ENCODE measurements around the gene CLEC18B. TPM values are rescaled to one million over a fixed set of nuclear protein-coding genes. Genes with fewer than 3 reads are reported as not detected.

CLEC18B gene
- total and polyA plus RNA-seq, 2 of the 4 experiments (the other 2 are of a cell fraction), result 0.17 TPM; not detected in 1

GRCh38 chr16:74460542-74460941, 39.3 kb upstream of the CLEC18B start:
- Histone ChIP-seq H2BK15ac (ENCODE audit: low read depth, low read length) (no peak overlapping the region), H4K20me1 (ENCODE audit: insufficient read depth, low read length) (no peaks in the 10 kb centered on the region), H2AFZ (replicated peaks; ENCODE audit: low read length, poor library complexity) (no peak overlapping the region), H3K9me3 (ENCODE audit: control insufficient read depth, insufficient read depth, low read length) (no peaks in the 10 kb centered on the region), H3K4ac (ENCODE audit: low read depth, low read length) (no peak overlapping the region), H3K23ac (ENCODE audit: low read depth, low read length) (no peak overlapping the region), H3K56ac (ENCODE audit: extremely low read depth, insufficient read depth, low read length) (no peak overlapping the region), H3K18ac (ENCODE audit: low read depth, low read length) (no peak overlapping the region), H2BK20ac (ENCODE audit: low read depth, low read length) (no peak overlapping the region), H4K8ac (ENCODE audit: low read depth in 2 of 2, low read length in 2 of 2) (no peak overlapping the region), H4K91ac (ENCODE audit: insufficient read depth, low read depth, low read length) (no peak overlapping the region), H3K27ac (ENCODE audit: insufficient read depth, low read length) (no peak overlapping the region), H3K79me1 (ENCODE audit: low read depth in 1 of 2, low read length in 2 of 2) (no peaks in the 10 kb centered on the region; a peak in 2 of 4 replicates), H3K14ac (replicated peaks; ENCODE audit: low read depth, low read length) (no peak overlapping the region), H4K5ac (ENCODE audit: low read depth, low read length) (no peak overlapping the region), H3K4me1 (ENCODE audit: control insufficient read depth, insufficient read depth, low read length) (no peaks in the 10 kb centered on the region), H3K4me3 (ENCODE audit: insufficient read depth, low read depth, low read length) (no peak overlapping the region), H3K36me3 (ENCODE audit: control insufficient read depth, insufficient read depth, low read length) (peaks cover 48% of the 10 kb centered on the region), H2AK5ac (ENCODE audit: low read depth, low read length) (no peak overlapping the region), H3K27me3 (ENCODE audit: control insufficient read depth, insufficient read depth, low read length) (no peaks in the 10 kb centered on the region), H3K4me2 (ENCODE audit: low read depth, low read length) (no peak overlapping the region), H2BK5ac (ENCODE audit: low read depth, low read length, poor library complexity, severe bottlenecking) (no peak overlapping the region), H3K9ac (ENCODE audit: low read depth, low read length) (no peak overlapping the region), H2AK9ac (replicated peaks; ENCODE audit: low read depth, low read length, poor library complexity) (no peak overlapping the region), H2BK120ac (ENCODE audit: low read depth, low read length) (no peak overlapping the region), H3K9me1 (ENCODE audit: insufficient read depth, low read length) (no peaks in the 10 kb centered on the region; the same call in none of the 2 replicates)
- in situ Hi-C loops (cut with MboI; ENCODE audit: low sequenced_read_pairs), result no loop called here
- dilution Hi-C loops (cut with HindIII; ENCODE audit: low sequenced_read_pairs, unreplicated experiment), result no loop called here
- ChIA-PET POLR2A (ENCODE audit: unreplicated experiment) (no interaction called here), CTCF (interaction anchor here (0.5 kb wide), 1 partner anchor 180 kb away, joined by 3 read pairs; no protein-coding TSS in a partner anchor)
- BruUV-seq (replicated peaks), result no TSS peak
- no peak for TF ChIP-seq MXI1 (IDR thresholded peaks at IDR 0.05; ENCODE audit: borderline replicate concordance, low read depth, low read length)
- no peak for TF ChIP-seq MAFK (IDR thresholded peaks at IDR 0.05; ENCODE audit: low read depth, low read length)
- TF ChIP-seq ELK1 (IDR thresholded peaks at IDR 0.05; ENCODE audit: borderline replicate concordance, low read depth, low read length), result no peak
- no peak for TF ChIP-seq SMC3 (IDR thresholded peaks at IDR 0.05; ENCODE audit: low read depth, low read length)
- no peak for TF ChIP-seq BHLHE40 (IDR thresholded peaks at IDR 0.05; ENCODE audit: low read depth, low read length)
- no peak for TF ChIP-seq NFE2L2 (IDR thresholded peaks at IDR 0.05; ENCODE audit: low read depth, low read length)
- no peak for TF ChIP-seq POLR2A (IDR thresholded peaks at IDR 0.05; ENCODE audit: low read depth, low read length)
- no peak for TF ChIP-seq CTCF (conservative IDR thresholded peaks at IDR 0.05; ENCODE audit: low read depth, low read length)
- no peak for TF ChIP-seq RAD21 (IDR thresholded peaks at IDR 0.05; ENCODE audit: low read length)
- no peak for TF ChIP-seq CHD1 (IDR thresholded peaks at IDR 0.05; ENCODE audit: low read depth, low read length)
- TF ChIP-seq USF2 (IDR thresholded peaks at IDR 0.05; ENCODE audit: low read depth, low read length), result no peak
- ATAC-seq (ENCODE audit: low read depth) (no peak), DNase-seq (no peak)
- intact Hi-C loops (cut with micrococcal nuclease), result no loop called here
- WGBS, 2 experiments (ENCODE audit: extremely low coverage in 2 of 2, insufficient read length in 1 of 2), result no CpG with 5 or more reads among the region's 7 CpGs

All from IMR-90 (cell line).